Ishikawa (cell line): Measurements from ENCODE around the gene NHSL2.

ENCODE experiments used
- CEBPB ChIP-seq: IDR thresholded peaks from 2 replicates; pipeline ENCODE4 v1.6.1; 2012
- CREB1 ChIP-seq: IDR thresholded peaks from 2 replicates; pipeline ENCODE4 v1.6.1; 2012; ENCODE audit warnings: low read depth
- EGR1 ChIP-seq: IDR thresholded peaks from 2 replicates; pipeline ENCODE4 v1.6.1; 2012
- EP300 ChIP-seq: IDR thresholded peaks from 2 replicates; pipeline ENCODE4 v1.6.1; 2012; ENCODE audit warnings: borderline replicate concordance
- FOXM1 ChIP-seq: IDR thresholded peaks from 2 replicates; pipeline ENCODE4 v1.6.1; 2012; ENCODE audit warnings: low read depth, borderline replicate concordance
- NFIC ChIP-seq: IDR thresholded peaks from 2 replicates; pipeline ENCODE4 v1.6.1; 2012
- RAD21 ChIP-seq: IDR thresholded peaks from 2 replicates; pipeline ENCODE4 v1.6.1; 2012; ENCODE audit warnings: low read depth
- TAF1 ChIP-seq: IDR thresholded peaks from 2 replicates; pipeline ENCODE4 v1.6.1; 2012; ENCODE audit warnings: low read depth, mild to moderate bottlenecking
- TCF12 ChIP-seq: IDR thresholded peaks from 2 replicates; pipeline ENCODE4 v1.6.1; 2012; ENCODE audit warnings: low read depth
- TEAD4 ChIP-seq: IDR thresholded peaks from 2 replicates; pipeline ENCODE4 v1.6.1; 2012
- YY1 ChIP-seq: IDR thresholded peaks from 2 replicates; pipeline ENCODE4 v1.6.1; 2012; ENCODE audit warnings: low read depth
- ZBTB7A ChIP-seq: IDR thresholded peaks from 2 replicates; pipeline ENCODE4 v1.6.1; 2012; ENCODE audit warnings: low read depth
- TF ChIP-seq, protein P1 (sequence below): IDR thresholded peaks from 2 replicates; pipeline ENCODE4 v1.6.1; 2012
- TF ChIP-seq, protein P2 (sequence below): IDR thresholded peaks from 2 replicates; pipeline ENCODE4 v1.6.1; 2012; ENCODE audit warnings: low read depth, mild to moderate bottlenecking
- TF ChIP-seq, protein P3 (sequence below): IDR thresholded peaks from 2 replicates; pipeline ENCODE4 v1.6.1; 2012

The NHSL2 gene

DNA sequence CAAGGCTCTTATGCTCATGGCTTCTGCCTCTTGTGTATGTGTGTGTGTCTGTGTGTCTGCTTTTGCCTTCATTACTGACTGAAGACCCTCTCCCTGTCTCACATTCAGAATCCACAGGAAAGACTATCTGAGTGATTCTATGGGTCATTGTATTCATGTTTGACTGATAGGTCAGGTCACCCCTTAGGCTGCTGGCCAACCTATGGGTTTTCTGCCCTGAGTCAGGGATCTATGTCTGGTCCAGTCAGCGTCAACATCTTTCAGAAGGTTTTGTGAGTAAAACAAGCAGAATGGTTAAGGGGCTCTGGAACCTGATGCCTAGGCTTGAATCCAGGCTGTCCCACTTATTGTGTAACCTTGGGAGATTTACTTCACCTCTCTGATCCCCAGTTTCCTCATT lies 30.5 kb downstream of the NHSL2 start:
- TF ChIP-seq RAD21 (no peak), TEAD4 (no peak), FOXM1 (no peak), ZBTB7A (no peak), TAF1 (no peak), NFIC (no peak), EGR1 (no peak), CREB1 (no peak), YY1 (no peak), CEBPB (no peak), TCF12 (no peak), EP300 (no peak)
- TF ChIP-seq, protein P1, sequence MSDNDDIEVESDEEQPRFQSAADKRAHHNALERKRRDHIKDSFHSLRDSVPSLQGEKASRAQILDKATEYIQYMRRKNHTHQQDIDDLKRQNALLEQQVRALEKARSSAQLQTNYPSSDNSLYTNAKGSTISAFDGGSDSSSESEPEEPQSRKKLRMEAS: no peak
- TF ChIP-seq, protein P2, sequence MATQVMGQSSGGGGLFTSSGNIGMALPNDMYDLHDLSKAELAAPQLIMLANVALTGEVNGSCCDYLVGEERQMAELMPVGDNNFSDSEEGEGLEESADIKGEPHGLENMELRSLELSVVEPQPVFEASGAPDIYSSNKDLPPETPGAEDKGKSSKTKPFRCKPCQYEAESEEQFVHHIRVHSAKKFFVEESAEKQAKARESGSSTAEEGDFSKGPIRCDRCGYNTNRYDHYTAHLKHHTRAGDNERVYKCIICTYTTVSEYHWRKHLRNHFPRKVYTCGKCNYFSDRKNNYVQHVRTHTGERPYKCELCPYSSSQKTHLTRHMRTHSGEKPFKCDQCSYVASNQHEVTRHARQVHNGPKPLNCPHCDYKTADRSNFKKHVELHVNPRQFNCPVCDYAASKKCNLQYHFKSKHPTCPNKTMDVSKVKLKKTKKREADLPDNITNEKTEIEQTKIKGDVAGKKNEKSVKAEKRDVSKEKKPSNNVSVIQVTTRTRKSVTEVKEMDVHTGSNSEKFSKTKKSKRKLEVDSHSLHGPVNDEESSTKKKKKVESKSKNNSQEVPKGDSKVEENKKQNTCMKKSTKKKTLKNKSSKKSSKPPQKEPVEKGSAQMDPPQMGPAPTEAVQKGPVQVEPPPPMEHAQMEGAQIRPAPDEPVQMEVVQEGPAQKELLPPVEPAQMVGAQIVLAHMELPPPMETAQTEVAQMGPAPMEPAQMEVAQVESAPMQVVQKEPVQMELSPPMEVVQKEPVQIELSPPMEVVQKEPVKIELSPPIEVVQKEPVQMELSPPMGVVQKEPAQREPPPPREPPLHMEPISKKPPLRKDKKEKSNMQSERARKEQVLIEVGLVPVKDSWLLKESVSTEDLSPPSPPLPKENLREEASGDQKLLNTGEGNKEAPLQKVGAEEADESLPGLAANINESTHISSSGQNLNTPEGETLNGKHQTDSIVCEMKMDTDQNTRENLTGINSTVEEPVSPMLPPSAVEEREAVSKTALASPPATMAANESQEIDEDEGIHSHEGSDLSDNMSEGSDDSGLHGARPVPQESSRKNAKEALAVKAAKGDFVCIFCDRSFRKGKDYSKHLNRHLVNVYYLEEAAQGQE: no peak
- TF ChIP-seq, protein P3, sequence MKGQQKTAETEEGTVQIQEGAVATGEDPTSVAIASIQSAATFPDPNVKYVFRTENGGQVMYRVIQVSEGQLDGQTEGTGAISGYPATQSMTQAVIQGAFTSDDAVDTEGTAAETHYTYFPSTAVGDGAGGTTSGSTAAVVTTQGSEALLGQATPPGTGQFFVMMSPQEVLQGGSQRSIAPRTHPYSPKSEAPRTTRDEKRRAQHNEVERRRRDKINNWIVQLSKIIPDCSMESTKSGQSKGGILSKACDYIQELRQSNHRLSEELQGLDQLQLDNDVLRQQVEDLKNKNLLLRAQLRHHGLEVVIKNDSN: no peak

DNA sequence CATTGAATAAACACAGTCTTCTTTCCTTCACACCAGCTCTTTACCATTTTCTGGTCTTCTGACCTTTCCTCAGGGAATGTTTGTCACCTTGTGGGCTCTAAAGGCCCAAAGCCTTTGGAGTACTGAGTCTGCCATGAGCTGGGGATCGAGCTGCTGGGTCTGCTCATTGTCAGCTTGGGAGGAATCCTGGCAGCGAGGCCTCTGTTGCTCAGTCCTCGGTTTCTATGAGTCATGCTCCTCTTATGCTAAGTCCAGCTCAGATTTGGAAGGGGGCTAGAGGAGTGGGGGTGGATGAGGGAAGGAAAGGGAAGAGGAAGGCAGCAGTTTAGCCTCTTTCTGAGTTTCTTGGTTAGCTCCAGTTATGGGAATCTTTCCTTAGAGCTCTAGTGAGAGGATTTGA lies 31.1 kb downstream of the NHSL2 start:
- no peak for TF ChIP-seq TAF1
- TF ChIP-seq YY1: no peak
- TF ChIP-seq, protein P3: no peak
- no peak for TF ChIP-seq FOXM1
- TF ChIP-seq, protein P2: no peak
- TF ChIP-seq TEAD4: no peak
- TF ChIP-seq NFIC: no peak
- TF ChIP-seq CREB1: no peak
- no peak for TF ChIP-seq TCF12
- no peak for TF ChIP-seq EGR1
- TF ChIP-seq CEBPB: no peak
- TF ChIP-seq EP300: no peak
- no peak for TF ChIP-seq RAD21
- no peak for TF ChIP-seq ZBTB7A
- TF ChIP-seq, protein P1: no peak

DNA sequence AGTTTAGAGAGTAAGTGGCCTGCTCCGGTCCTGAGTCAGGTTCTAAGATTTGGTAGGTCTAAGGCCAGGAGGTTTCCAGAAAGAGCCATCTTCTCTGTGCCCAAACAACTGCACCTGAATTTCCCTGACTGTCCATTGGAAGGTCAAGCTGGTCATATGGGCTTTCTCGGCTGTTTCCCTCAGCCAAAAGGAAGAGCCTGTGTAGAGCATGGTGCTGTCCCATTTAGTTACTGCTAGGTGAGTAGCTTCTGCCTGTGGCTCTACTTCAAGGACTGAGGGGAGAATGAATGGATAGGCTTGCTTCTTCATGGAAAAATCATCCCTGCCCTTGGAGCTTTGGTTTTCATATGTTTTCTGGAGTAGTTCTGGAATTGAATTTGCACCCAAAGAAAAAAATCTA lies 33.7 kb downstream of the NHSL2 start:
- TF ChIP-seq YY1 (no peak), CREB1 (no peak), FOXM1 (no peak), TEAD4 (no peak), RAD21 (no peak), EP300 (no peak)
- TF ChIP-seq, protein P2: no peak
- TF ChIP-seq, protein P3: no peak
- TF ChIP-seq, protein P1: no peak

DNA sequence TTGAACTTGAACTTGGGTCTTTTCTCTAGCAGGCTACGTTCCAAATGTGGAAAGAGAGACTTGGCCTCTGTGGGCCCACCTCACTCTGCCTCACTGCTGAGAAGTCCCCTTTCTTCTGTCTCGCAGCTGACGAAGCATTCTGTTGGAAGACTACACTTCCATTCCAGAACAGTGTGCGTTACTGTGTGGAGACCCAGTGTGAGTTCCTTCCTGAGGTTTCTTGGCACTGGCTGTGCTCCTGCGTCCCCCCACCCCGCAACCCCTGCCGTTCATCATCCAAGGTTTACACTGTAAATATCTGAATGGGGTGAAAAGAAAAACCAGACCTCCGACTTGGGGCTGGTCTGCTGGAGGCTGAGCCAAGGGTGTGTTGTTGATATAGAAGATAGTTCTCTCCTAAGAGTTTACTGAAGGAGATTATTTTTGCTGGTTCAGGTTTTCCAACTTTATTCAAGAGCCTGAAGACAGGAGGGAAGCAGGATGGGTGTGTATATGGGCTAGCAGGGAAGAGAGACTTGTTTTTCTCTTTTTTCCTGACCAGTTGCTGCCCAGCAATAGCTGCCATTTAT lies 34.7 kb downstream of the NHSL2 start:
- TF ChIP-seq EP300: no peak
- TF ChIP-seq, protein P2: no peak
- TF ChIP-seq, protein P3: no peak
- TF ChIP-seq TEAD4: no peak
- TF ChIP-seq, protein P1: no peak
- no peak for TF ChIP-seq FOXM1
- TF ChIP-seq NFIC: no peak
- TF ChIP-seq ZBTB7A: no peak
- TF ChIP-seq YY1: no peak
- no peak for TF ChIP-seq RAD21
- no peak for TF ChIP-seq CREB1
